ENCODE data around the gene BLCAP. TPM values are rescaled to one million over a fixed set of nuclear protein-coding genes. Genes with fewer than 3 reads are reported as not detected.

Gene BLCAP
- total RNA-seq, 1 experiment from 2014 or later: 90.4 TPM

DNA sequence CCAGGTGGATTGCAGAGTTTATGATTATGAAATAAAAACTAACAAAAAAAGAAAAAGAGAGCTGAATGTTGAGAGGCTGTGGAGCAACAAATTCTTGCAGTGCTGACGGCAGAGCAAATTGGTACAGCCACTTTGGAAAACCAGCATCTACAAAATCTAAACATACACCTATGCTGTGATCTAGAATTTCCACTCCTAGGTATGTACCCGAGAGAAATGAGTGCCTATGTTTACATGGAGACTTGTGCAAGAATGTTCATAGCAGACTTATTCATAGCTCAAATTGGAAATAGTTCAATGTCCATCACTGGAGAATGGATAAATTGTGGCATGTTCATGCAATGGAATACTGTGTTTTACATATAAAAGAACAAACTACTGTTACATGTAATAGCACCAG lies 3.0 kb upstream of the BLCAP start:
- CTCF ChIA-PET: interaction anchor here (1.6 kb wide), 1 partner anchor 13 kb away, joined by 3 read pairs; no protein-coding TSS in a partner anchor
- intact Hi-C loops (cut with micrococcal nuclease; ENCODE audit: unreplicated experiment): loop anchor here (5.0 kb wide), 1 partner anchor 123 kb away; no protein-coding TSS in a partner anchor
- Mint-ChIP-seq H3K27me3 (ENCODE audit: unreplicated experiment) (peaks cover 48% of the 10 kb centered on the region), H3K4me1 (ENCODE audit: low read depth, unreplicated experiment) (peaks cover 38% of the 10 kb centered on the region), H3K4me3 (ENCODE audit: low read depth, unreplicated experiment) (no peak overlapping the region), H3K9me3 (ENCODE audit: low read depth, unreplicated experiment) (peaks cover 2% of the 10 kb centered on the region), H3K27ac (ENCODE audit: unreplicated experiment) (no peak overlapping the region), H3K36me3 (ENCODE audit: insufficient read depth, unreplicated experiment) (peaks cover 38% of the 10 kb centered on the region)
- TF ChIP-seq, protein P1, sequence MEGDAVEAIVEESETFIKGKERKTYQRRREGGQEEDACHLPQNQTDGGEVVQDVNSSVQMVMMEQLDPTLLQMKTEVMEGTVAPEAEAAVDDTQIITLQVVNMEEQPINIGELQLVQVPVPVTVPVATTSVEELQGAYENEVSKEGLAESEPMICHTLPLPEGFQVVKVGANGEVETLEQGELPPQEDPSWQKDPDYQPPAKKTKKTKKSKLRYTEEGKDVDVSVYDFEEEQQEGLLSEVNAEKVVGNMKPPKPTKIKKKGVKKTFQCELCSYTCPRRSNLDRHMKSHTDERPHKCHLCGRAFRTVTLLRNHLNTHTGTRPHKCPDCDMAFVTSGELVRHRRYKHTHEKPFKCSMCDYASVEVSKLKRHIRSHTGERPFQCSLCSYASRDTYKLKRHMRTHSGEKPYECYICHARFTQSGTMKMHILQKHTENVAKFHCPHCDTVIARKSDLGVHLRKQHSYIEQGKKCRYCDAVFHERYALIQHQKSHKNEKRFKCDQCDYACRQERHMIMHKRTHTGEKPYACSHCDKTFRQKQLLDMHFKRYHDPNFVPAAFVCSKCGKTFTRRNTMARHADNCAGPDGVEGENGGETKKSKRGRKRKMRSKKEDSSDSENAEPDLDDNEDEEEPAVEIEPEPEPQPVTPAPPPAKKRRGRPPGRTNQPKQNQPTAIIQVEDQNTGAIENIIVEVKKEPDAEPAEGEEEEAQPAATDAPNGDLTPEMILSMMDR (IDR thresholded peaks at IDR 0.05; ENCODE audit: unreplicated experiment): no peak
- BruUV-seq (replicated peaks): no TSS peak
- DNase-seq: no peak

DNA sequence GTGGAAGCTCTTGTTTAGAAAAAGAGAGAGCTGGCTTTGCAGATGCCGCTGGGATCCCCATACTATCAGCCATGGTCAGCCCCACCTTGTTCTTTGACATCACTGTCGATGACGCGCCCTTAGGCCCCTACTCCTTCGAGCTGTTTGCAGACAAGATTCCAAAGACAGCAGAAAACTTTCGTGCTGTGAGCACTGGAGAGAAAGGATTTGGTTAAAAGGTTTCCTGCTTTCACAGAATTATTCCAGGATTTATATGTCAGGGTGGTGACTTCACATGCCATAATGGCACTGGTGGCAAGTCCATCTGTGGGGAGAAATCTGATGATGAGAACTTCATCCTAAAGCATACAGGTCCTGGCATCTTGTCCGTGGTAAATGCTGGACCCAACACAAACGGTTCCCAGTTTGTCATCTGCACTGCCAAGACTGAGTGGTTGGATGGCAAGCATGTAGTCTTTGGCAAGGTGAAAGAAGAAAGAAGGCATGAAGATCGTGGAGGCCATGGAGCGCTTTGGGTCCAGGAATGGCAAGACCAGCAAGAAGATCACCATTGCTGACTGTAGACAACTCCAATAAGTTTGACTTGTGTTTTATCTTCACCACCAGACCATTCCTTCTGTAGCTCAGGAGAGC lies 2.4 kb upstream of the BLCAP start:
- Mint-ChIP-seq H3K36me3 (ENCODE audit: insufficient read depth, unreplicated experiment) (peaks cover 43% of the 10 kb centered on the region), H3K27ac (ENCODE audit: unreplicated experiment) (no peak overlapping the region), H3K4me3 (ENCODE audit: low read depth, unreplicated experiment) (no peak overlapping the region), H3K4me1 (ENCODE audit: low read depth, unreplicated experiment) (peaks cover 38% of the 10 kb centered on the region), H3K9me3 (ENCODE audit: low read depth, unreplicated experiment) (peaks cover 2% of the 10 kb centered on the region), H3K27me3 (ENCODE audit: unreplicated experiment) (peaks cover 48% of the 10 kb centered on the region)
- TF ChIP-seq, protein P1 (IDR thresholded peaks at IDR 0.05; ENCODE audit: unreplicated experiment): no peak
- no TSS peak for BruUV-seq (replicated peaks)
- CTCF ChIA-PET: no interaction called here
- intact Hi-C loops (cut with micrococcal nuclease; ENCODE audit: unreplicated experiment): loop anchor here (5.0 kb wide), 2 partner anchors 123 to 193 kb away; no protein-coding TSS in a partner anchor
- no peak for DNase-seq

- Mint-ChIP-seq H3K27ac (ENCODE audit: unreplicated experiment) (no peak overlapping the region), H3K4me1 (ENCODE audit: low read depth, unreplicated experiment) (peaks cover 38% of the 10 kb centered on the region), H3K9me3 (ENCODE audit: low read depth, unreplicated experiment) (peaks cover 2% of the 10 kb centered on the region), H3K36me3 (ENCODE audit: insufficient read depth, unreplicated experiment) (peaks cover 50% of the 10 kb centered on the region), H3K4me3 (ENCODE audit: low read depth, unreplicated experiment) (no peak overlapping the region), H3K27me3 (ENCODE audit: unreplicated experiment) (peaks cover 48% of the 10 kb centered on the region)
- TF ChIP-seq, protein P1 (IDR thresholded peaks at IDR 0.05; ENCODE audit: unreplicated experiment): no peak
- BruUV-seq (replicated peaks): no TSS peak
- no peak for DNase-seq
- intact Hi-C loops (cut with micrococcal nuclease; ENCODE audit: unreplicated experiment): loop anchor here (5.0 kb wide), 1 partner anchor 192 kb away; no protein-coding TSS in a partner anchor
- CTCF ChIA-PET: no interaction called here
These were observed 1.7 kb upstream of the BLCAP start for GRCh38 chr20:37529214-37529967.

DNA sequence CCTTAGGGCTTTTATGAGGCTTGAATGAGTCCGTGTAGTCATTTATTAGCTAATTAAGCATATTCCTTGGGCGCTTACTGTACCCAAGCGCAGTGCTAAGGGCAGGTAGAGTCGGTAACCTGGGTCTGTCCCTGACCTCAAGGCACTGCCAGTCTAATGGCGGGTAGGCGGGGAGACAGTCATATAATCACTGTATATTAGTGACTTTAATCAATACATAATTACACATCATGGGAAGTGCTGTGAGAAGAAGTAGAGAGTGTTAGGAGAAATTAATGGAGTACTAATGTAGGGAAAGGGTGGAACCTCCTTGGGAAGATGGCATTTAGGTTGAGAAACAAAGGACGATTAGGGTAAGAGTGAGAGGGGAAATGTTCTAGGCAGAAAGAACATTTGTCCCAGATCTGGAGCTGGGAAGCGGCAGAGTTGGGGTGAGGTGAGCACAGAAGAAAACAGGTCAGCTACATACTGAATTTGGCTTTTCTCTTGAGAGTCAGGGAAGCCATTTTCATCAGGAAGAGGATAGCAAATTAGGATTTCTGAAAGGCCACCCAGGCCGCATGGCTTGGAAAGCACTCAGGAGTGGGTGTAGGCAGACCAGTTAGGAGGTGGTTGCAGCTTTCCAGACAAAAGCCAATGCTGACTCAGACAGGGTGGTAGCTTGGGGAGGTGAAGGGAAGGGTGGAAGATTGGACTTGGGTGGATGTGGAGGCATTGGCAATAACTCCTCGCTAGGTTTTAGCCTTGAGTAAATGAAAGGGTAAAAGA lies 954 bp upstream of the BLCAP start:
- TSS peak; percentile 95 for BruUV-seq (replicated peaks)

More for the DNA sequence above, 954 bp upstream of the BLCAP start:
- intact Hi-C loops (cut with micrococcal nuclease; ENCODE audit: unreplicated experiment): loop anchor here (5.0 kb wide), 1 partner anchor 191 kb away; no protein-coding TSS in a partner anchor
- Mint-ChIP-seq H3K4me3 (ENCODE audit: low read depth, unreplicated experiment) (peak overlapping the region; percentile 91), H3K27ac (ENCODE audit: unreplicated experiment) (peak overlapping the region; percentile 100), H3K36me3 (ENCODE audit: insufficient read depth, unreplicated experiment) (peaks cover 51% of the 10 kb centered on the region), H3K27me3 (ENCODE audit: unreplicated experiment) (peaks cover 48% of the 10 kb centered on the region), H3K9me3 (ENCODE audit: low read depth, unreplicated experiment) (peaks cover 2% of the 10 kb centered on the region), H3K4me1 (ENCODE audit: low read depth, unreplicated experiment) (peaks cover 40% of the 10 kb centered on the region)
- TF ChIP-seq, protein P1 (IDR thresholded peaks at IDR 0.05; ENCODE audit: unreplicated experiment): no peak
- DNase-seq: no peak
- CTCF ChIA-PET: interaction anchor here (0.5 kb wide), 1 partner anchor 256 kb away, joined by 6 read pairs; no protein-coding TSS in a partner anchor

Measured in Calu3 (cell line).